ENCODE results near the gene ARHGEF3. TPM values are rescaled to one million over a fixed set of nuclear protein-coding genes. Genes with fewer than 3 reads are reported as not detected.
"Not testable (repeated sequence)": the region's sequence is repeated elsewhere in the genome, so short reads cannot be mapped to it uniquely, and the experiment has no call there.

ARHGEF3 gene
- total and polyA plus RNA-seq, 5 donors from 2014 or later, result 87.8 to 137 (median 103) TPM

- H3K9me3 Mint-ChIP-seq, result no peaks in the 10 kb centered on the region
- ATAC-seq (ENCODE audit: low read depth in 2 of 2), result no peak
- H3K36me3 ChIP-seq (ENCODE audit: control insufficient read depth, insufficient read depth, low read length), result no peaks in the 10 kb centered on the region
- H3K36me3 Mint-ChIP-seq, result no peaks in the 10 kb centered on the region
- H3K27me3 Mint-ChIP-seq, result no peaks in the 10 kb centered on the region
- peak overlapping the region in 2 of 3 donors; percentile 4 to 86 for H3K27ac Mint-ChIP-seq
- no peak for DNase-seq
- no peaks in the 10 kb centered on the region for H3K9me3 ChIP-seq (ENCODE audit: control insufficient read depth in 2 of 2, low read length in 2 of 2)
- peaks cover 31 to 46% (median 37%) of the 10 kb centered on the region in 4 donors for H3K4me1 Mint-ChIP-seq
- H3K4me3 Mint-ChIP-seq, result peak overlapping the region; percentile 39 to 83 (median 61)
- H3K4me1 ChIP-seq (ENCODE audit: control insufficient read depth, insufficient read depth, low read length, poor library complexity, severe bottlenecking), result peaks cover 38% of the 10 kb centered on the region
- no peak overlapping the region for H3K27ac ChIP-seq (ENCODE audit: insufficient read depth, low read length, poor library complexity, severe bottlenecking)
- H3K27me3 ChIP-seq (ENCODE audit: control insufficient read depth, insufficient read depth, low read length), result no peaks in the 10 kb centered on the region
- H3K4me3 ChIP-seq (ENCODE audit: low read depth, low read length), result peak overlapping the region; percentile 79
These were observed 108.0 kb downstream of the ARHGEF3 start for GRCh38 chr3:56693750-56694149.

GRCh38 chr3:56692520-56693433 lies 109.0 kb downstream of the ARHGEF3 start:
- DNase-seq (peak in 2 of 3 donors; percentile 57 to 84), ATAC-seq (ENCODE audit: low read depth in 2 of 2) (peak; percentile 83 to 87)
- not testable (repeated sequence) for H3K27me3 ChIP-seq (ENCODE audit: control insufficient read depth, insufficient read depth, low read length); H3K36me3 ChIP-seq (ENCODE audit: control insufficient read depth, insufficient read depth, low read length); H3K9me3 ChIP-seq (ENCODE audit: control insufficient read depth in 2 of 2, low read length in 2 of 2); H3K27me3 Mint-ChIP-seq; H3K36me3 Mint-ChIP-seq; H3K9me3 Mint-ChIP-seq
- peaks cover 37 to 51% (median 41%) of the 10 kb centered on the region in 4 donors for H3K4me1 Mint-ChIP-seq
- Histone ChIP-seq H3K4me1 (ENCODE audit: control insufficient read depth, insufficient read depth, low read length, poor library complexity, severe bottlenecking) (peaks cover 38% of the 10 kb centered on the region), H3K4me3 (ENCODE audit: low read depth, low read length) (peak overlapping the region; percentile 79), H3K27ac (ENCODE audit: insufficient read depth, low read length, poor library complexity, severe bottlenecking) (peak overlapping the region; percentile 15)
- peak overlapping the region; percentile 39 to 93 (median 62) for H3K4me3 Mint-ChIP-seq
- peak overlapping the region; percentile 4 to 39 (median 7) for H3K27ac Mint-ChIP-seq

GRCh38 chr3:56692001-56692365 lies 109.8 kb downstream of the ARHGEF3 start:
- H3K36me3 Mint-ChIP-seq; H3K9me3 Mint-ChIP-seq; DNase-seq; H3K27me3 ChIP-seq (ENCODE audit: control insufficient read depth, insufficient read depth, low read length); H3K36me3 ChIP-seq (ENCODE audit: control insufficient read depth, insufficient read depth, low read length); H3K27ac ChIP-seq (ENCODE audit: insufficient read depth, low read length, poor library complexity, severe bottlenecking); H3K4me3 Mint-ChIP-seq; ATAC-seq (ENCODE audit: low read depth in 2 of 2); H3K27me3 Mint-ChIP-seq; H3K9me3 ChIP-seq (ENCODE audit: control insufficient read depth in 2 of 2, low read length in 2 of 2); H3K27ac Mint-ChIP-seq; H3K4me3 ChIP-seq (ENCODE audit: low read depth, low read length): not testable (repeated sequence)
- peaks cover 37 to 51% (median 41%) of the 10 kb centered on the region in 4 donors for H3K4me1 Mint-ChIP-seq
- peaks cover 38% of the 10 kb centered on the region for H3K4me1 ChIP-seq (ENCODE audit: control insufficient read depth, insufficient read depth, low read length, poor library complexity, severe bottlenecking)

GRCh38 chr3:56691165-56692000 lies 110.4 kb downstream of the ARHGEF3 start:
- Mint-ChIP-seq H3K9me3 (no peaks in the 10 kb centered on the region), H3K4me1 (peaks cover 35 to 47% (median 38%) of the 10 kb centered on the region in 4 donors), H3K36me3 (no peaks in the 10 kb centered on the region), H3K27me3 (no peaks in the 10 kb centered on the region), H3K27ac (no peak overlapping the region), H3K4me3 (peak overlapping the region in 1 of 4 donors; percentile 38)
- H3K27ac ChIP-seq (ENCODE audit: insufficient read depth, low read length, poor library complexity, severe bottlenecking), result no peak overlapping the region
- H3K4me3 ChIP-seq (ENCODE audit: low read depth, low read length), result no peak overlapping the region
- H3K36me3 ChIP-seq (ENCODE audit: control insufficient read depth, insufficient read depth, low read length), result no peaks in the 10 kb centered on the region
- peaks cover 32% of the 10 kb centered on the region for H3K4me1 ChIP-seq (ENCODE audit: control insufficient read depth, insufficient read depth, low read length, poor library complexity, severe bottlenecking)
- ATAC-seq (ENCODE audit: low read depth in 2 of 2), result no peak
- DNase-seq, result no peak
- no peaks in the 10 kb centered on the region for H3K9me3 ChIP-seq (ENCODE audit: control insufficient read depth in 2 of 2, low read length in 2 of 2)
- H3K27me3 ChIP-seq (ENCODE audit: control insufficient read depth, insufficient read depth, low read length), result no peaks in the 10 kb centered on the region

GRCh38 chr3:56689303-56689702 lies 112.4 kb downstream of the ARHGEF3 start:
- no peaks in the 10 kb centered on the region for H3K9me3 Mint-ChIP-seq
- no peaks in the 10 kb centered on the region for H3K36me3 ChIP-seq (ENCODE audit: control insufficient read depth, insufficient read depth, low read length)
- H3K4me1 ChIP-seq (ENCODE audit: control insufficient read depth, insufficient read depth, low read length, poor library complexity, severe bottlenecking), result peaks cover 18% of the 10 kb centered on the region
- H3K4me1 Mint-ChIP-seq, result peaks cover 19 to 28% (median 21%) of the 10 kb centered on the region in 4 donors
- DNase-seq (no peak), ATAC-seq (ENCODE audit: low read depth in 2 of 2) (no peak)
- H3K36me3 Mint-ChIP-seq, result no peaks in the 10 kb centered on the region
- no peak overlapping the region for H3K4me3 ChIP-seq (ENCODE audit: low read depth, low read length)
- peak overlapping the region in 1 of 3 donors; percentile 38 for H3K27ac Mint-ChIP-seq
- H3K4me3 Mint-ChIP-seq, result no peak overlapping the region
- no peaks in the 10 kb centered on the region for H3K9me3 ChIP-seq (ENCODE audit: control insufficient read depth in 2 of 2, low read length in 2 of 2)
- no peaks in the 10 kb centered on the region for H3K27me3 ChIP-seq (ENCODE audit: control insufficient read depth, insufficient read depth, low read length)
- H3K27ac ChIP-seq (ENCODE audit: insufficient read depth, low read length, poor library complexity, severe bottlenecking), result no peak overlapping the region
- H3K27me3 Mint-ChIP-seq, result no peaks in the 10 kb centered on the region

- Histone ChIP-seq H3K4me3 (ENCODE audit: low read depth, low read length) (no peak overlapping the region), H3K36me3 (ENCODE audit: control insufficient read depth, insufficient read depth, low read length) (no peaks in the 10 kb centered on the region), H3K27ac (ENCODE audit: insufficient read depth, low read length, poor library complexity, severe bottlenecking) (no peak overlapping the region), H3K27me3 (ENCODE audit: control insufficient read depth, insufficient read depth, low read length) (no peaks in the 10 kb centered on the region), H3K4me1 (ENCODE audit: control insufficient read depth, insufficient read depth, low read length, poor library complexity, severe bottlenecking) (peaks cover 13% of the 10 kb centered on the region), H3K9me3 (ENCODE audit: control insufficient read depth in 2 of 2, low read length in 2 of 2) (no peaks in the 10 kb centered on the region)
- no peak for DNase-seq
- H3K4me3 Mint-ChIP-seq, result peak overlapping the region in 2 of 4 donors; percentile 7 to 49
- H3K27ac Mint-ChIP-seq, result peak overlapping the region in 1 of 3 donors; percentile 15
- H3K4me1 Mint-ChIP-seq, result peaks cover 9 to 26% (median 14%) of the 10 kb centered on the region in 4 donors
- ATAC-seq (ENCODE audit: low read depth in 2 of 2), result no peak
- H3K9me3 Mint-ChIP-seq, result no peaks in the 10 kb centered on the region
- H3K27me3 Mint-ChIP-seq, result no peaks in the 10 kb centered on the region
- H3K36me3 Mint-ChIP-seq, result no peaks in the 10 kb centered on the region
These were observed 113.6 kb downstream of the ARHGEF3 start for GRCh38 chr3:56688191-56688590.

- Mint-ChIP-seq H3K4me3 (peak overlapping the region; percentile 86 to 95 (median 90)), H3K27me3 (peaks cover 5% of the 10 kb centered on the region), H3K36me3 (peaks cover 13% of the 10 kb centered on the region), H3K9me3 (no peaks in the 10 kb centered on the region), H3K27ac (peak overlapping the region in 1 of 3 donors; percentile 78), H3K4me1 (peaks cover 19 to 49% (median 37%) of the 10 kb centered on the region in 4 donors)
- ATAC-seq (ENCODE audit: low read depth in 2 of 2), result no peak
- DNase-seq, result no peak
- Histone ChIP-seq H3K9me3 (ENCODE audit: control insufficient read depth in 2 of 2, low read length in 2 of 2) (no peaks in the 10 kb centered on the region), H3K4me1 (ENCODE audit: control insufficient read depth, insufficient read depth, low read length, poor library complexity, severe bottlenecking) (peaks cover 33% of the 10 kb centered on the region), H3K27me3 (ENCODE audit: control insufficient read depth, insufficient read depth, low read length) (no peaks in the 10 kb centered on the region), H3K4me3 (ENCODE audit: low read depth, low read length) (no peak overlapping the region), H3K27ac (ENCODE audit: insufficient read depth, low read length, poor library complexity, severe bottlenecking) (no peak overlapping the region), H3K36me3 (ENCODE audit: control insufficient read depth, insufficient read depth, low read length) (no peaks in the 10 kb centered on the region)
These were observed 117.7 kb downstream of the ARHGEF3 start for GRCh38 chr3:56684029-56684428.
